SHP77 (cell line): ENCODE data around the gene GPRC5D.

Experiments used
- DNase-seq, 2 experiments: peaks; one replicate each; lab custom pipeline; 2025; lab: John Stamatoyannopoulos, UW

GPRC5D gene

DNA sequence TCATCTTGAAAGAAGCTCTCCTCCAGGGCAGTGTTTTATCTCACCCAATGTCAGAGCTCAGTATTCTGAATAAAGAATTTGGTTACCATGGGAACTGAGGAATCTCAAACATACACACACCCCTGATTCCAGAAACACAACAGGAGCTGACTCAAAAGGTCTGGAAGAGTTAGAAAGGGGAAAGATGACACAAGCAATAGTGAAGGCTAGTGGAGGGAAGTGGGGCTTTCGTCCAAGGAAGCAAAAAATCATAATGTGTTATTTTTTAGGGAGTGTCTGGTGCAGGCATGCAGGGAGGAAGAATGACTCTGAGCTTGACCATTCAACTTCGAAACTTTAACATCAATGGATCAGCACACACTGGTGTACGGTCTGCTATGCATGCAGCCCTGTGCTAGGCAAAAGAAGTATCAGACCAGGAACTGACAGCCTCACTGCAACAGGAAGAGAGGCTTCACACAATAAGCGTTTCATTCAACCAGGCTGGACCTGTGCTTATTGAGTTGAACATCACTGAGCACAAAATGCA is 27.8 kb upstream of the GPRC5D start:
- no peak for DNase-seq

DNA sequence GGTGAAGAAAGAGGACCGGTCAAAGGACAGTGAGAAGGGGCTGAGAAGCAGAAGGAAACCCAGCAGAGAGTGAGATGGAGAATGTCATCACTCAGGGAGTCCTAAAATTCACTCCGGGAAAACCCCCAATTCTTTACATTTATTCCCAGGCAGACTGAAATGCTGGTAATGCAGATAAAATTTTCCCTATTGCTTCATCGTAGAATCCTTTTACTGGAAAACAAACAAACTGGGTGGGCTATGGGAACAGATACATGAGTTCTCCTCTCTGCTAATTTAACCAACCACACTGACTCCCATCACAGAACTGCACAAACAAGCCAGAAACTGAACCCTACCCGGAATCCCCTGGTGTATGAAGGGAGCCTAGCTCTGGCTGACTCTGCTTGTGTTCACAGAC is 27.2 kb upstream of the GPRC5D start:
- DNase-seq: no peak

GRCh38 chr12:12977231-12977630 is 25.3 kb upstream of the GPRC5D start:
- no peak for DNase-seq

- DNase-seq: no peak
Measured at GRCh38 chr12:12976366-12976765, 24.4 kb upstream of the GPRC5D start.

DNA sequence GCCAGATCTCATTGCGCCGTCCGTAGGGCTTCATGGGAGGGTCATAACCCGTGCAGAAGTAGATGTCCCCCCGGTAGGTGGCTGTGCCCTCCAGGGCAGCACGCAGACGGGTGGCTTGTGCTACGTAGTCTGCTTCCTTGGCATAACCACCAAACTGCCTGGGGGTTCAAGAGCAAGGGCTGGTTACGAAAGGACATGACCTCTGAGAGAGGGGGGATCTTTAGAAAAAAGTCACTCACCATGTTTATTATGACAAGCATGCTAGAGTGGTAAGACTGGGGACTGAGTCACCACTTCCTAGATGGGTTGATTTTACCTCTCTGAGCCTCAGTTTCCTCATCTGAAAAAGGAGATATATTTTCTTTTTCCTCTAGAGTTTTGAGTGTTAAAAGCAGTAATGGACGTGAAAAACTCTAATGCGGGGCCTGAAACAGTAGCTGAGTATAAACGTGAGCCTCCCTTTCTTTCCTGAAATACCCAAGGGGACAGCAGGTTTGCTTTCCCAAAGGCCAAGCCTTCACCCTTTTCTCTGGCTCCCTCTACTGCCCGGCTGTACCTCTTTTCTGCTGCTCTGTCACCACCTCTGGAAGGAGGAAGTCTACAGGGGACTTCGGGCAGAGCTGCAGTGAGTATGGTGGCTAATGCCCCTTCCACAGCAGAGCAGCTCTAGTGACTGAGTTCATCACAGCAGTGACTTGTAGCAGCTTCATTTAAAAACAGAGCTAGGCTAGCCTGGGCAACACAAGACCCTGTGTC is 23.5 kb upstream of the GPRC5D start:
- no peak for DNase-seq

DNA sequence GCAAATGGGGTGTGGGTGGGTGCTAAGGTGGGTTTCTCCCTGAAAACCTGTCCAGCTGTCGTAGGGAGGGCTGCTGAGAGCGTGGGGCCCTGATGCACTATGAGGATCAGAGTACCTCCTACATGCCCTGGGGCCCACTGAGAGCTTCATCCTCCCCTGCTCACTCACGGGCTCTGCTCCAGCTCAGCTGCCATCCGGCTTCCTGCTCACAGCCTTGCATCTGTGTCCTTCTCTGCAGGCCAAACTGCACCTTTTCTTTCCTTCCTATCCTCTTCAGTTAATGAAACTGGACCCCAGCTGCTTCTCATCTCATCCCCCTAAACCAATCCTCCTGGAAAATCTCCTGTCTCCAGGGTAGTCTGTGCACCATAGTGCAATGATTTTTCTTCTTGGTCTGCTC is 22.2 kb upstream of the GPRC5D start:
- DNase-seq: no peak

DNA sequence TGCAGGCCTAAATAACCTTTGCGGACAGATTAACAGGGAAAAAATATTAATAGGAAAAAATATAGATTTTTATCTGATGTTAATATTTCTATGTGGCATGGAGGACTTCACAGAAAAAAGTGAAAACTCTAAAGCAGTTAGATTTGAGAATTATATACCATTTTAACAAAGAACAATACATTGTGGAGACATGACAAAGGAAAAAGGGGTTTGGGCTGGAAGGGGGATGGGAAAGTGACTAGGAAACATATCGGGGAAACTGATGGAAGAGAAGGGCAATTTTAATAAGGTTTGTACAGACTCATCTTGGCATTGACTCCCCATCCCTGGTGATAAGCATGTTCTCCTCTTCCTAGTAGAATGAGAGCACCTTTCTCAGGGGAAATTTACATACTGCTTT is 21.0 kb upstream of the GPRC5D start:
- DNase-seq: no peak

- DNase-seq: no peak
Measured at GRCh38 chr12:12965836-12966235, 13.9 kb upstream of the GPRC5D start.

GRCh38 chr12:12964255-12964654 is 12.3 kb upstream of the GPRC5D start:
- DNase-seq: no peak

DNA sequence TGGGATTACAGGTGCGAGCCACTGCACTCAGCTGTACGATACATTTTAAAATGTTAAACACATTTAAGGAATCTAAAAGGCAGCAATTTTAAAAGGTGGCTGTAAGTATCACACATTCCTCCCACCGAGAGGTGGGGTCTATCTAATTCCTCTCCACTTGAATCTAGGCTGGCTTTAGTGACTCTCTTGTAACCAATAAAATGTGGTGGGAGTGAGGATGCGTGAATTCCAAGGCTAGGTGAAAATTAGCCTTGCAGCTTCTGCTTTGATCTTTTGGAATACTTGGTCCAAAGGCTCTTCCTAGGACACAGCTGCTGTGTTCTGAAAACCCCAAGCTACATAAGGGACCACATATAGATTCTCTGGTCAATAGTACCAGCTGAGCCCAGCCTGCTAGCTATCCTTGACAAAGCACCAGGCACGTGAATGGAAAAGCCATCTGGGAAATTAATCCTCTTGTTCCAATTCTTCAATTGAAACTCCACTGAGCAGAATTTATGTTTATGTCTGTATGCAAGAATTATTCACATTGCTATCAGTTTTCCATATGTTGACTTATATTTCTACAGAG is 8.8 kb upstream of the GPRC5D start:
- DNase-seq: no peak

DNA sequence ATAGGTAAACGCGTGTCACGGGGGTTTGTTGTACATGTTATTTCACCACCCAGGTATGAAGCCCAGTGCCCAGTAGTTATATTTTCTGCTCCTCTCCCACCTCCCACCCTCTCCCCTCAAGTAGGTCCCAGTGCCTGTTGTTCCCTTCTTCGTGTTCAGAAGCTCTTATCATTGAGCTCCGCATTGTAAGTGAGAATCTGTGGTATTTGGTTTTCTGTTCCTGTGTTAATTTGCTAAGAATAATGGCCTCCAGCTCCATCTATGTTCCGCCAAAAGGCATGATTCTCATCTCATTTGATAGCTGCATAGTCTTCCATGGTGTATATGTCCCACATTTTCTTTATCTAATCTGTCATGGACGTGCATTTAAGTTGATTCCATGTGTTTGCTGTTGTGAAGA is 6.9 kb upstream of the GPRC5D start:
- no peak for DNase-seq

DNA sequence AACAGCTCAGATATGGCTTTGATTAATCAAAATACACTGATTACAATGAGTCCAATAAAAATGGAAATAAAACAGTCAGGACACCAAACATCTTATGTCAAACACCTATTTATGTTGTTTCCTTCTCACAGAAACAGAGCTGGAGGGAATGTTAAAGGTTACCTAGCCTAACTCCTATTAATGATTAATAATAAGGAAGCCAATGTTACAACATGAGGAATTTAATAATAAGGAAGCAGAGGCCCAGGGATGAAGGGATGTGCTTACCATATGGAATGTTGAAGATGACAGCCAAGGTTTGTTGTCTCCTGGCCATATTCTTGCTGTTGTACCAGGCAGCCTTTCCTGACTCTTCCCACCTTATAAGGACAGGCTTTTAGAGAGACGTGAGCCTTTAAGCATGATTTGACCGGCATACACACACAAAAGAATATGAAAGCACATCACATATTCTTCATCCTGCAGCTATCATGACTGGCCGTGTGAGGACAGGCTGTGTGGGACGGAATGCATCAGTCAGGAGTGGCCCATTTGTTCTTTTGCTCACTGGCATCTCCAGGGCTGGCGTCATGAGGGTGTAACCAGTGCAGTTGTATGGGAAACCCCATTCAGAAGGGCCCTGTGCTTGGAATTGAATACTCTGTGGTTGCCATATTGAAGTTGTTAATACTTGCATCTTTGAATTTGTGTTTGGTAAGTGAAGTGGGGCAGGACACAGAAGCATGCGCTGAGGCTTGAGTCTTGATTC is 3.1 kb upstream of the GPRC5D start:
- no peak for DNase-seq

DNA sequence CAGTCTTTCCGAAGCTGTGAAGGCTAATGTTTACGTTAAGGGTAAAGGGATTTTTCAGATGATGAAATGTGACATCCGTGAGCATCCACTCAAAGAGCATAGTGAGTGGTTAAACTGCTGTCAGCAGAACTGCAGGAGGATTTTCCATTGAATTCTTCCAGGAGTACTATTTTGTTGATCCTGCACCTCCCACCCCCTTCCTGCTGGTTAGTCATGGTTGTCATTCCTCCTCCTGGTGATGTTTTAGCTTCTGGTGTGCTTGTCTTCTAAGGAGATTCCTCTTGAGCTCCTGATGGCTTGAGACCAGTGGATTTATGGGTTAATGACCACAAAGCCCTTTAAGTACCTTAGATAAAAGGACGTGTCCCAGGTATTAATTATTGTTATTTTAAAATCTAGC is 2.4 kb upstream of the GPRC5D start:
- DNase-seq: no peak

DNA sequence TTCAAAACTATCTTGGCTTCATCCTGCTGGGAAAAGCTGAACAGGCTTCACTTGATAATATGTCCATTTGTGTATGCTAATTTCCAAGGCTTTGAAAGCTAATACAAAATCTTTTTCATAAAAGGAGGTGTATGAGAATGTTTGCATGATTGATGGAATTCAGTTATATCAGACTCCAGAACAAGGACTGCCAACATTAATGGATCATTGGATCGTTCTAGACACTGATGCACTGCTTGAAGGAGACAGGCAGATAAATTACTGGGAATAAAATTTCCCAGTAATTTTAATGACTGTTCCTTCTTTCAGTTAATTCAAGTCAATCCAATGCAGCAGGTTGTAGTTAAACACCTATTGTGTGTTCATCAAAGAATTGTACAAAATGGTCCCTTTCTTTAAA is 466 bp downstream of the GPRC5D start:
- no peak for DNase-seq

DNA sequence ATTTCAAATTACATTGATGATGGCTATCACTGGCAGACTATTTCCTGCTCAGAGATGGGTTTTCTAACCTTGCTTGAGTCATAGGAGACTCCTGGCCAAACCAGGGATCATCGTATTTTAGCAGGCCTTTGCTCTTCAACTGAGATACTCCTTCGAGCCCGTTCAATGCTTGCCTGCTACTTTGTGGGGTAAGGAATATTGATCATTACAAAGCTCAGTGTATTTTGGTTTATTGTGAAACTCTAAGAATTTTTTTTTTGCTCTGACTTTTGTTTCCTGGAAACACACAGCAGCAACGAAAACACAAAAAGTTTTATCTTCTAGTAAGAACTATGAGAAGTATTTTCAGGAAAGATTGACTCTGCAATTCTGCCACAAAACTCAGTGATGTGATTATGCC is 4.1 kb downstream of the GPRC5D start:
- no peak for DNase-seq

DNA sequence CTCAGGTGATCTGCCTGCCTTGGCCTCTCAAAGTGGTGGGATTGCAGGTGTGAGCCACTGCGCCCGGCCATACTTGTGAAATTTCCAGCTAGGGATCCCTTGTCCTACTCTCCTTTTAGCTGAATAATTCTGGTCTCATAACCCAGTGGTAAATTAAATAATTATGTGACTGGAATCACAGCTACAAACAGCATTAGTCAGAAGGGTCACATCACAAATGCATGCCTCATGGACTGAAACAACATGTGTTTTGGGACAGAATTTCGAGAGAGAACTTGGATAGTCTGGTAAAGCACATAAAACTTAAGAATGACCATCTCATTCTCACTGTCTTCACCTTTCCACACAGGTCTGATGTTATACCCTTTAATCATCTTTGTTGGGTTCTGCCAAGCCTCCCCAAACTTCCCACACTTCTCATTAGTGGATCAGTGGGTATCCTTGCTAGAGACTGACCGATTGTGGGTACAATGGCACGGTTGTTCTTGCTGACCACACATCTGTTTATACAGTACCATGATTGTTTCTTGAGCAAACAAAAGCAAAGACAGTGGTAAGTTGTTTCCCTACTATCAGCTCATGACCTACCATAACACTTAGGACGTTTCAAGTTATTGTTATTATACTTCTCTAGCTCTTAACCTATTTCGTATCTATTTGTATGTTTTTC is 5.1 kb downstream of the GPRC5D start:
- DNase-seq: no peak

GRCh38 chr12:12945591-12945990 is 6.4 kb downstream of the GPRC5D start:
- no peak for DNase-seq

- no peak for DNase-seq
Measured at GRCh38 chr12:12943586-12944260, 8.2 kb downstream of the GPRC5D start.

DNA sequence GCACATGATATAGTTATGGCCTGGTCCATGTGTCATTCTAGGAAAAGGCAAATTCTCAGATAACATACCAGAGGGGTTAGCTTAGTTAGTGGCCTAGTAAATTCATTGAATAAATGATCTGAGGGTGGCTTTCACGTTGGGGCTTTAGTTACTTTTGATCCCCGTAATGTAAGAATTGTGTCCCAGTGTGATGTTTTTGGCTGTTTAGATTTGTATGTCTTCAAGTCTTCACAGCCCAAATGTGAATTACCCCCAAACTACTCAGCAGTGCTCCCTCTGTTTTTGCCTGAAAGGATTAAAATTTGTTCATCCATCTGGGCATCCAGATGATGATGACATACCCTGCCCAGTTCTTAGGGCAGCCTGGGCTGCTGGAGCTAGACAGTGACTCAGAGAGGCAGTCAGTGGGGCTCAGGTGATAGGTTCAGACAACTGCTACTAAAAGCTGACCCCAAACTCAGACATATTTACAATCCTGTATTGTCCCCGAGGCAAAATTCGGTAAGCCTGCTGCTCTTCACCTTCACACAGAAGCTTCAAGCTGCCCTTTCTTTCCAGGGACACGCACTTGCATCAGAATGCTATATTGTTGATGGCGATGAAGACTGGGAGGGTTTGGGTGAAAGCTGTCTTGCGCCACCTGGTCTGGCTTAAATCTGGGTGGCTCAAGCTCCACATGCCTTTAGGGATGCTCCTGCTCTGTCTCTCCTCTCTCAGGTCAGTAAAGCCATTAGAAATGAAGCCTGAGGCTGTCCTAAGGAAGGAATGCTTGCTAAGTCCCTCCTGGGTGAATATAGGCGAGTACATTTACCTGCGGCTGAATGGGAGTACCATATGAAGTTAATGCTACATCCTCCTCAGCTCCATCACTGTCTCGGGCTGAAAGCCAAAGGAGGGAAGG is 10.3 kb downstream of the GPRC5D start:
- no peak for DNase-seq

DNA sequence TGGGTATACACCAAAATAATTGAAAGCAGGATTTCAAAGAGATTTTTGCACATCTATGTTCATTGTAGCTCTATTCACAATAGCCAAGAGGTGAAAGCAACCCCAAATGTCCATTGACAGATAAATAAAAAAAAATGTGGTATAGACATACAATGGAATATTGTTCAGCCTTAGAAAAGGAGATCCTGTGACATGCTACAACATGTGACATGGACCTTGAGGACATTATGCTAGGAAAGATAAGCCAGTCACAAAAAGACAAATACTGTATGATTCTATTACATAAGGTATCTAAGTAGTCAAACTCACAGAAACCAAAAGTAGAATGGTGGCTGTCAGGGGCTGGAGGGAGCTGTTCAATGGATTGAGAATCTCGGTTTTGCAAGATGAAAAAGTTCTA is 12.1 kb downstream of the GPRC5D start:
- DNase-seq: no peak

DNA sequence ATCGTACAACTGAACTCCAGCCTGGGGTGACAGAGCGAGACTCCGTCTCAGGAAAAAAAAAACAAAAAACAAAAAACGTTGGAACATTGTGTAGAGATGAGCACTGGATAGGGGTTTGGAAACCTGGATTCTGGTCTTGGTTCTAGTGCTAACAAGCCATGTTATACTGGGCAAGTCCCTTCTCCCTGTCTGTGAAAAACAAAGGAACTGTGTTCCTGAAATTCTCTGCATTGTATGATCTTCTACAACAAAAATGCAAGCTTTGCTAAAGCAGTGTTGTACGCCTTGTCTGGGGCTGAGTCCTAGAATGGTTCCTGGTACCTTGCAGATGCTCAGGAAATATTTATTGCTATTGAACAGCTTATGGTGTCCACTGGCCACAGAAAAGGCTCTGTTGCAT is 13.4 kb downstream of the GPRC5D start:
- no peak for DNase-seq
